HepG2 (cell line): Measurements from ENCODE around the gene UBTD2. TPM values are rescaled to one million over a fixed set of nuclear protein-coding genes. Genes with fewer than 3 reads are reported as not detected.

Experiments
- AGO1 ChIP-seq: fragments of 200-400 bp; formaldehyde crosslinking; IDR thresholded peaks from 2 replicates; pipeline ENCODE4 v1.6.1; 2017; ENCODE audit warnings: mild to moderate bottlenecking, low read depth, low read length, moderate library complexity; ENCODE audit not compliant: poor library complexity, severe bottlenecking
- ATAD3A ChIP-seq: sonication (generic); formaldehyde crosslinking; IDR thresholded peaks from 2 replicates; pipeline ENCODE4 v1.4.0; 2020; ENCODE audit warnings: missing genetic modification reagents
- HNRNPL ChIP-seq: fragments of 200-400 bp; formaldehyde crosslinking; IDR thresholded peaks from 2 replicates; pipeline ENCODE4 v1.6.1; 2017; ENCODE audit warnings: mild to moderate bottlenecking, low read depth, low read length
- IRF9 ChIP-seq: sonication (generic); formaldehyde crosslinking; IDR thresholded peaks from 2 replicates; pipeline ENCODE4 v1.8.0; 2022; ENCODE audit warnings: missing genetic modification reagents, mild to moderate bottlenecking, borderline replicate concordance
- JUNB ChIP-seq: sonication (generic); formaldehyde crosslinking; IDR thresholded peaks from 2 replicates; pipeline ENCODE4 v1.8.0; 2022; ENCODE audit warnings: missing genetic modification reagents, mild to moderate bottlenecking, borderline replicate concordance
- MIXL1 ChIP-seq: IDR thresholded peaks from 2 replicates; pipeline ENCODE4 v1.6.1; 2016
- NFIB ChIP-seq: sonication (generic); formaldehyde crosslinking; IDR thresholded peaks from 2 replicates; pipeline ENCODE4 v1.9.0; 2021; ENCODE audit warnings: missing genetic modification reagents, mild to moderate bottlenecking, borderline replicate concordance
- NFKB2 ChIP-seq: sonication (generic); formaldehyde crosslinking; IDR thresholded peaks from 2 replicates; pipeline ENCODE4 v1.4.0; 2020; ENCODE audit warnings: missing genetic modification reagents, borderline replicate concordance
- PLRG1 ChIP-seq: fragments of 450-650 bp; conservative IDR thresholded peaks from 2 replicates; pipeline ENCODE4 v1.6.1; 2016
- RFXAP ChIP-seq: sonication (generic); formaldehyde crosslinking; IDR thresholded peaks from 2 replicates; pipeline ENCODE4 v1.4.0; 2020; ENCODE audit warnings: missing genetic modification reagents, borderline replicate concordance
- RXRA ChIP-seq: sonication (generic); formaldehyde crosslinking; IDR thresholded peaks from 2 replicates; pipeline ENCODE4 v1.5.1; 2020; ENCODE audit warnings: missing genetic modification reagents
- RXRB ChIP-seq: IDR thresholded peaks from 2 replicates; pipeline ENCODE4 v1.6.1; 2016; ENCODE audit warnings: borderline replicate concordance, missing genetic modification reagents, missing compliant biosample characterization
- TOPORS ChIP-seq: sonication (generic); formaldehyde crosslinking; IDR thresholded peaks from 2 replicates; pipeline ENCODE4 v1.8.0; 2023; ENCODE audit warnings: mild to moderate bottlenecking, missing genetic modification reagents
- XRCC5 ChIP-seq: fragments of 200-400 bp; formaldehyde crosslinking; optimal IDR thresholded peaks from 2 replicates; pipeline ENCODE3; 2017; ENCODE audit warnings: mild to moderate bottlenecking, low read length
- ZFX ChIP-seq: sonication (generic); formaldehyde crosslinking; IDR thresholded peaks from 2 replicates; pipeline ENCODE4 v1.4.0; 2020; ENCODE audit warnings: mild to moderate bottlenecking, low read depth, missing genetic modification reagents, moderate library complexity
- ZNF446 ChIP-seq: sonication (generic); formaldehyde crosslinking; IDR thresholded peaks from 2 replicates; pipeline ENCODE4 v1.5.0; 2020; ENCODE audit warnings: mild to moderate bottlenecking, missing genetic modification reagents
- ZNF468 ChIP-seq: sonication (generic); formaldehyde crosslinking; IDR thresholded peaks from 2 replicates; pipeline ENCODE4 v1.8.0; 2022; ENCODE audit warnings: mild to moderate bottlenecking, moderate library complexity, missing genetic modification reagents
- ZNF501 ChIP-seq: sonication (generic); formaldehyde crosslinking; IDR thresholded peaks from 2 replicates; pipeline ENCODE4 v1.5.1; 2020; ENCODE audit warnings: mild to moderate bottlenecking, moderate library complexity, missing genetic modification reagents
- ZNF503 ChIP-seq: sonication (generic); formaldehyde crosslinking; IDR thresholded peaks from 2 replicates; pipeline ENCODE4 v1.4.0; 2020; ENCODE audit warnings: missing genetic modification reagents
- ZNF547 ChIP-seq: sonication (generic); formaldehyde crosslinking; IDR thresholded peaks from 2 replicates; pipeline ENCODE4 v1.5.1; 2020; ENCODE audit warnings: mild to moderate bottlenecking, missing genetic modification reagents
- ZNF607 ChIP-seq: sonication (generic); formaldehyde crosslinking; IDR thresholded peaks from 2 replicates; pipeline ENCODE4 v1.5.1; 2020; ENCODE audit warnings: missing genetic modification reagents, mild to moderate bottlenecking, borderline replicate concordance
- polyA plus RNA-seq, 8 experiments: library from polyadenylated mRNA; depleted of rRNA in 3 of 8; stranded (reverse) in 7 of 8; unstranded in 1 of 8; fragments of >200 nt; fragmentation: Illumina TruSeq in 4 of 8; extraction: Trizol in 4 of 8; gene quantifications; 2 replicates each; pipeline versions ENCODE4 v1.2.1 to v1.2.3, GENCODE V29; 2011 to 2016; ENCODE audit warnings: low read depth in 4 of 8, missing spikeins in 1 of 8, mixed read lengths in 1 of 8; ENCODE audit not compliant: insufficient read depth in 1 of 8
- total RNA-seq, 5 experiments: library from RNA; depleted of rRNA; stranded (reverse); fragments of >200 nt; fragmentation: Illumina TruSeq; extraction: Trizol; gene quantifications; 2 replicates each; pipeline ENCODE4 v1.2.3, GENCODE V29; 2016; ENCODE audit warnings: low read depth in 1 of 5
- TF ChIP-seq, protein P1 (sequence below), 2 experiments: sonication (generic) in 1 of 2; formaldehyde crosslinking in 1 of 2; IDR thresholded peaks; 2 replicates each; pipeline versions ENCODE4 v1.5.1 to v1.6.1; 2011 to 2020; ENCODE audit warnings: borderline replicate concordance in 1 of 2, low read depth in 1 of 2, low read length in 1 of 2, mild to moderate bottlenecking in 1 of 2, missing genetic modification reagents in 1 of 2, moderate library complexity in 1 of 2
- TF ChIP-seq, protein P2 (sequence below): sonication (generic); formaldehyde crosslinking; IDR thresholded peaks from 2 replicates; pipeline ENCODE4 v1.4.0; 2020; ENCODE audit warnings: mild to moderate bottlenecking, missing genetic modification reagents

UBTD2 gene
- total and polyA plus RNA-seq, 2 of the 13 experiments (the other 11 are each of a cell fraction or from before 2014, with no cell fraction given) = 15.2 to 24.1 TPM

DNA sequence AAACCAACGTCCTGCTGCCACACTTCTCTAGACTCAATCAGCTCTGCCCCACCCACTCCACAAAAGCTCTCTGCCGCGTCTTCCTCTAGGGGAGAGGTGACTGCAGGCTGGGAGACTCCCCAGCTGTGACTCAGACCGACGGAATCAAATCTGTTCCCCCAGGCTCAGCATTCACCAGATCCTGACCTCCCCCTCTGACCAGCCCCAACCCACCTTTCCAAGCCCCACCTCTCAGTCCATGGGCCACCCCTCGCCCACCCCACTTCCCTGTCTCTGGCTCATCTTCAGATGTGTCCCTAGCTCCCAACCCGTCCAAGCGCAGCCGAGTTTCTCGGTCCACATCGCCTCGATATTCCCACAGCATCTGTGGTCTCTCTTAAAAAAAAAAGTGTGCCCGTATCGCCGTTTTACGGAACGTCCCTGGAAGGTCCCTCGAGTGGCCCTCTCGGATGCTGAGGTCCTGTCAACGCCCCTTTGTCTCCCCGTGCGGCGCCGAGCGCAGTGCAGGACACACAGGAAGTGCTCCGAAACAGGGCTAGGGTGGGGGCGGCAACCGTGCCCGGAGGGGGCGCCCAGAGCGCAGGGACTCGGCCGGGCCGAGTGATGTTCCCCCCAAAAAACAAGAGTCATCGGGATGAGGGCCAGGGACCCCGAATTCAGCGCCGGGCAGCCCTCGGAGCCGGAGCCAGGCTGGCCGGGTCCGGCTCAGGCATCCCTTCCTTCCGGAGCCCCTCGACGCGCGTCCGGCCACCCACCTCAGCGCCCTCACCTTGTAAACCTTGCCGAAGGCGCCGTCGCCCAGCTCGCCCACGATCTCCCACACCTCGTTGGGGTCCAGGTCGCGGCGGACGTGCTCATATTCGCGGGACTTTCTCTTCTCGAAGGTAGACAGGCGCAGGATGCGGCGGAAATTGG is 96.2 kb downstream of the UBTD2 start (continued):
- TF ChIP-seq AGO1 (peak; percentile 15), MIXL1 (CRISPR knock-in tag) (no peak), ZFX (CRISPR knock-in tag) (peak; percentile 29; the same call in 1 of the 2 replicates), ZNF607 (0 out of 2 replicates have a peak, but pooled peaks have one; percentile 68), ZNF503 (0 out of 2 replicates have a peak, but pooled peaks have one; percentile 27), RXRB (CRISPR knock-in tag) (peak; percentile 20; the same call in 1 of the 2 replicates), NFKB2 (CRISPR knock-in tag) (no peak), XRCC5 (peak; percentile 15), ATAD3A (CRISPR knock-in tag) (no peak), ZNF501 (peak; percentile 36; the same call in 1 of the 2 replicates), PLRG1 (no peak), JUNB (CRISPR knock-in tag) (no peak), ZNF446 (peak; percentile 60; the same call in 1 of the 2 replicates), HNRNPL (peak; percentile 59; the same call in 1 of the 2 replicates), IRF9 (CRISPR knock-in tag) (no peak), TOPORS (no peak), RXRA (CRISPR knock-in tag) (0 out of 2 replicates have a peak, but pooled peaks have one; percentile 4), RFXAP (CRISPR knock-in tag) (no peak), ZNF468 (CRISPR knock-in tag) (no peak), NFIB (CRISPR knock-in tag) (no peak), ZNF547 (CRISPR knock-in tag) (peak; percentile 43; the same call in 1 of the 2 replicates)
- TF ChIP-seq, protein P1, sequence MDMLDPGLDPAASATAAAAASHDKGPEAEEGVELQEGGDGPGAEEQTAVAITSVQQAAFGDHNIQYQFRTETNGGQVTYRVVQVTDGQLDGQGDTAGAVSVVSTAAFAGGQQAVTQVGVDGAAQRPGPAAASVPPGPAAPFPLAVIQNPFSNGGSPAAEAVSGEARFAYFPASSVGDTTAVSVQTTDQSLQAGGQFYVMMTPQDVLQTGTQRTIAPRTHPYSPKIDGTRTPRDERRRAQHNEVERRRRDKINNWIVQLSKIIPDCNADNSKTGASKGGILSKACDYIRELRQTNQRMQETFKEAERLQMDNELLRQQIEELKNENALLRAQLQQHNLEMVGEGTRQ (IDR thresholded peaks at IDR 0.05; ENCODE audit: low read depth, low read length) = no peak
- TF ChIP-seq, protein P1 (CRISPR knock-in tag; IDR thresholded peaks at IDR 0.05; ENCODE audit: borderline replicate concordance) = no peak
- TF ChIP-seq, protein P2, sequence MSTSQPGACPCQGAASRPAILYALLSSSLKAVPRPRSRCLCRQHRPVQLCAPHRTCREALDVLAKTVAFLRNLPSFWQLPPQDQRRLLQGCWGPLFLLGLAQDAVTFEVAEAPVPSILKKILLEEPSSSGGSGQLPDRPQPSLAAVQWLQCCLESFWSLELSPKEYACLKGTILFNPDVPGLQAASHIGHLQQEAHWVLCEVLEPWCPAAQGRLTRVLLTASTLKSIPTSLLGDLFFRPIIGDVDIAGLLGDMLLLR (CRISPR knock-in tag) = peak; percentile 54; the same call in 1 of the 2 replicates
